Activated B cell treated with CpG ODN at 0.5 μM for 24 hours (primary cell): Measurements from ENCODE around the gene BMP8A. TPM values are rescaled to one million over a fixed set of nuclear protein-coding genes. Genes with fewer than 3 reads are reported as not detected.
"Not testable (repeated sequence)": the region's sequence is repeated elsewhere in the genome, so short reads cannot be mapped to it uniquely, and the experiment has no call there.

Source experiments
- ATAC-seq: fragments of 200-7000 bp; cut with Tn5 transposase; one replicate; pipeline ENCODE4 v1.10.0; 2021; ENCODE audit warnings: low read depth, mild to moderate bottlenecking, moderate library complexity
- CTCF ChIA-PET: fragments of 350-600 bp; sonication (Branson Sonifier 250); formaldehyde crosslinking; loops from one replicate; lab custom pipeline; 2021; ENCODE audit warnings: antibody characterized with exemption; lab: Charles Lee
- POLR2A ChIA-PET: fragments of 350-600 bp; sonication (Branson Sonifier 250); formaldehyde crosslinking; loops from one replicate; lab custom pipeline; 2021; ENCODE audit warnings: antibody characterized with exemption; lab: Charles Lee
- DNase-seq: peaks from one replicate; pipeline ENCODE4 v3.0.0; 2022
- H3K27ac Mint-ChIP-seq: one replicate; pipeline ENCODE4 v1.8.0; 2020; ENCODE audit warnings: mixed read lengths
- H3K27me3 Mint-ChIP-seq: one replicate; pipeline ENCODE4 v1.8.0; 2021; ENCODE audit warnings: mixed read lengths
- H3K36me3 Mint-ChIP-seq: one replicate; pipeline ENCODE4 v1.8.0; 2021; ENCODE audit warnings: low read depth, mixed read lengths
- H3K4me1 Mint-ChIP-seq: one replicate; pipeline ENCODE4 v1.8.0; 2021; ENCODE audit warnings: mixed read lengths
- H3K4me3 Mint-ChIP-seq: one replicate; pipeline ENCODE4 v1.8.0; 2020; ENCODE audit warnings: mild to moderate bottlenecking, mixed read lengths
- H3K9me3 Mint-ChIP-seq: one replicate; pipeline ENCODE4 v1.8.0; 2020; ENCODE audit warnings: mixed read lengths
- CTCF ChIP-seq: fragments of 200-600 bp; IDR thresholded peaks from one replicate; pipeline ENCODE4 v1.8.0; 2022; ENCODE audit warnings: antibody characterized with exemption, mild to moderate bottlenecking
- intact Hi-C: fragments of 100-400 bp; cut with micrococcal nuclease; formaldehyde crosslinking; loops from one replicate; pipeline ENCODE4 v1.15.1; 2024
- total RNA-seq: library from RNA; stranded (reverse); gene quantifications from 2 replicates; pipeline ENCODE4 v1.2.3, GENCODE V29; 2022

The BMP8A gene
- total RNA-seq, 1 donor from 2014 or later: 0.20 TPM

DNA sequence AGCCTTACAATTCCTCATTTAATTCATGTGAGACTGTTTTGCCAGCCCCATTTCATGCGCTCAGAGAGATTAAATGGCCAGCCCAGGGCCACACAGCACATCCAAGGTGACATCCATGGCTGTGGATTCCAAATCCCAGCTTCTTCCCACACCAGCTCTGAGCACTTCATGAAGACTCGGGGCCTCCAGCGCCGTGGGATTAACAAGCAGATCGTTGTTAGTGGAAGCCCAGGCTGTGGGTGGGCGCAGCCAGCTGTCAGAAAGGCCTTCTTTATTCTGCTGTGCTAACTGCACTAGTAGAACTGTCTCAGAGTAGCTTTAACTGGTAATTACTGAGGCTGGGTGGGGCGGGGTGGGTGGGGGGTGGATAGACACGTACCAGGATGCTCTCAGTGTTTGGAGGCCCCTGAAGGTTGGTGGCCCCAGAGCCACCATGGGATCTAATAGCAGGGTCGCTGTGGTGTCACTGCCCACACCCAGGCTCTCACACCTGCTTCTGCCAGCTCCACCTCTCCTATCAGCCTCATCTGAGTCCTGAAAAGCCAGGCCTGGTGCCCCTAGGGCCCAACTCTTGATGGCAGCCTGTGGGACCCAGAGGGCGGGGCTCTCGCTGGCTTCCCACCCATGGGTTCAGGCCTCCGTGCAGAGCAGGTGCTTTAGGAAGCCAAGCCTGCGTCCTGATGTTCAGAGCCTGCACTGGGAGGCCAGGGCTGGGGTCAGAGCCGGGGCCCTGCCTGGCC is 3.4 kb downstream of the BMP8A start:
- intact Hi-C loops: loop anchor here (5.0 kb wide), 1 partner anchor 32 kb away; no protein-coding TSS in a partner anchor
- no peak overlapping the region for H3K27ac Mint-ChIP-seq
- no peak overlapping the region for H3K4me3 Mint-ChIP-seq
- ChIA-PET POLR2A (interaction anchor here (0.6 kb wide), 1 partner anchor 13 kb away, joined by 5 read pairs; no protein-coding TSS in a partner anchor), CTCF (no interaction called here)
- DNase-seq: no peak
- peaks cover 6% of the 10 kb centered on the region for H3K4me1 Mint-ChIP-seq
- no peak for ATAC-seq
- H3K27me3 Mint-ChIP-seq: peaks cover 24% of the 10 kb centered on the region
- no peaks in the 10 kb centered on the region for H3K36me3 Mint-ChIP-seq
- no peaks in the 10 kb centered on the region for H3K9me3 Mint-ChIP-seq
- no peak for TF ChIP-seq CTCF

GRCh38 chr1:39496520-39496919 is 5.1 kb downstream of the BMP8A start:
- H3K4me3 Mint-ChIP-seq, intact Hi-C loops, ATAC-seq, CTCF ChIA-PET, DNase-seq, POLR2A ChIA-PET, H3K27ac Mint-ChIP-seq, H3K9me3 Mint-ChIP-seq, H3K36me3 Mint-ChIP-seq, H3K4me1 Mint-ChIP-seq: not testable (repeated sequence)
- H3K27me3 Mint-ChIP-seq: peaks cover 24% of the 10 kb centered on the region

- Mint-ChIP-seq H3K27ac (no peak overlapping the region), H3K9me3 (no peaks in the 10 kb centered on the region), H3K27me3 (peaks cover 23% of the 10 kb centered on the region), H3K36me3 (no peaks in the 10 kb centered on the region), H3K4me3 (no peak overlapping the region), H3K4me1 (no peaks in the 10 kb centered on the region)
- intact Hi-C loops: no loop called here
- ChIA-PET POLR2A (no interaction called here), CTCF (no interaction called here)
- no peak for ATAC-seq
- no peak for TF ChIP-seq CTCF
- DNase-seq: no peak
Observed at GRCh38 chr1:39497585-39497984, 6.1 kb downstream of the BMP8A start.

DNA sequence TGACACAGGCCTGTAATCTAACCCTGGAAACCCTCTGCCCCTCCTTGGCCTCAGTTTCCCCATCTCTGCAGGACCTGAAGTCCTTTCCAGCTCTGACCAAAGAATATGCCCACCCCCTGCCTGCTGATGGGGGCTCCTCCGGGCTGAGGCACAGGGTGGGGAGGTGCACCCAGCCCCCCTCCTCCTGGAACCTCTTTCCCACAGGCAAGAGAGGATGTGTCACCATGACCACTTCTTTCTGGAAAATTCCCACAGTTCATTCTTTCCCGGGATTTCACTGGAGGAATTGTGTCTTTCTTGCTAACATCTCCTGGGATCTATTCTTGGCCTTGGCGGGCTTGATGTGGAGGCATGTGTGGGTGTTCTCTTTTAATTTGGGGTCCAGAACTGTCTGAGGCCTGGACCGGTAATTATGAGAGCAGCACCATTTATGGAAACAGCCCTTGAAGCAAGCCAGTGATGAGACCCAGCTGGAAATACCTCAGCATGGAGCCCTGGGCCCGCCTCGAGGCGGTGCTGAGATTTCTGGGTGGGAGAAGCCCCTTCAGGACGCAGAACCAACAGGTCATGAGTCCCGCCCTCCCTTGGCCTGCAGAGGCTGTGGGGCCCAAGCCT is 6.8 kb downstream of the BMP8A start:
- H3K9me3 Mint-ChIP-seq, ATAC-seq, H3K36me3 Mint-ChIP-seq, DNase-seq, H3K4me1 Mint-ChIP-seq, intact Hi-C loops, H3K27ac Mint-ChIP-seq, H3K4me3 Mint-ChIP-seq, CTCF ChIA-PET, POLR2A ChIA-PET: not testable (repeated sequence)
- peaks cover 17% of the 10 kb centered on the region for H3K27me3 Mint-ChIP-seq

GRCh38 chr1:39498821-39499220 is 7.4 kb downstream of the BMP8A start:
- ATAC-seq, H3K36me3 Mint-ChIP-seq, DNase-seq, H3K4me1 Mint-ChIP-seq, CTCF ChIA-PET, intact Hi-C loops, POLR2A ChIA-PET, H3K9me3 Mint-ChIP-seq, H3K27ac Mint-ChIP-seq, H3K4me3 Mint-ChIP-seq: not testable (repeated sequence)
- peaks cover 12% of the 10 kb centered on the region for H3K27me3 Mint-ChIP-seq

DNA sequence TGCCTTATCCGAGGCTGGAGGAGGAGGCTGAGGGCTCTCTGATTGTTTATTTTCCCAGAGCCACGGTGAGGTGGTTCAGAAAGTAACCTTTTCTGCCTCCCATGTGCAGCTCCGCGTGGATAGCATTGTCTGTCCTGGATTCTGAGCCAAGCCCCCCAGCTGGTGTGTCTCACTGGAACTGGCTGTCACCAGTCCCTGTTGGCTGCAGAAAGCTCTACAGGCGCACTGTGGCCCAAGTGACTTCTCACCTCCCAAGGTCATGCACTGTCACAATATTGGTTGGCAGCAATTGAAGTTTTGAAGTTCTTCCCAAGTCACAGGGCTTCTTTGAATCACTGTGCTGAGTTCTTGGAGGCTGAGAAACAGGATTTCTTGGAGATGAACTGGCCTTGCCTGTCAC is 8.2 kb downstream of the BMP8A start:
- Mint-ChIP-seq H3K27me3 (peaks cover 5% of the 10 kb centered on the region), H3K4me1 (no peaks in the 10 kb centered on the region), H3K36me3 (no peaks in the 10 kb centered on the region), H3K9me3 (no peaks in the 10 kb centered on the region), H3K4me3 (no peak overlapping the region), H3K27ac (no peak overlapping the region)
- CTCF ChIA-PET: no interaction called here
- POLR2A ChIA-PET: interaction anchor here (0.5 kb wide), 1 partner anchor 474 kb away, joined by 4 read pairs; the partner anchor contains the start of gene NDUFS5
- intact Hi-C loops: no loop called here
- TF ChIP-seq CTCF: no peak
- ATAC-seq (no peak), DNase-seq (no peak)
